SK-MEL-5 (cell line): ENCODE measurements around the gene KCTD18. TPM values are rescaled to one million over a fixed set of nuclear protein-coding genes. Genes with fewer than 3 reads are reported as not detected.

ENCODE experiments used
- DNase-seq: peaks from one replicate; pipeline ENCODE4 v3.0.0-alpha.2; 2016; ENCODE audit warnings: low read depth, low spot score
- in situ Hi-C: cut with HindIII; loops from 2 replicates; pipeline ENCODE4 v1.10.0; 2016; ENCODE audit warnings: low sequenced_read_pairs, high pct_unique_total_duplicates, low pct_unique_long_range_greater_than_20kb
- total RNA-seq: library from RNA; depleted of rRNA; stranded (reverse); fragments of >200 nt; shearing (Covaris generic); gene quantifications from 2 replicates; pipeline ENCODE4 v1.2.3, GENCODE V29; 2014

The KCTD18 gene
- total RNA-seq, 1 experiment from 2014 or later, result 16.2 TPM

- in situ Hi-C loops, result no loop called here
- no peak for DNase-seq
These were observed 15.8 kb downstream of the KCTD18 start for GRCh38 chr2:200494048-200494447.

- in situ Hi-C loops, result no loop called here
- DNase-seq, result no peak
These were observed 17.2 kb downstream of the KCTD18 start for GRCh38 chr2:200492656-200493055.

- in situ Hi-C loops, result no loop called here
- DNase-seq, result no peak
These were observed 19.9 kb downstream of the KCTD18 start for GRCh38 chr2:200490001-200490400.

GRCh38 chr2:200488169-200488568, 21.7 kb downstream of the KCTD18 start:
- DNase-seq, result no peak
- in situ Hi-C loops, result no loop called here

DNA sequence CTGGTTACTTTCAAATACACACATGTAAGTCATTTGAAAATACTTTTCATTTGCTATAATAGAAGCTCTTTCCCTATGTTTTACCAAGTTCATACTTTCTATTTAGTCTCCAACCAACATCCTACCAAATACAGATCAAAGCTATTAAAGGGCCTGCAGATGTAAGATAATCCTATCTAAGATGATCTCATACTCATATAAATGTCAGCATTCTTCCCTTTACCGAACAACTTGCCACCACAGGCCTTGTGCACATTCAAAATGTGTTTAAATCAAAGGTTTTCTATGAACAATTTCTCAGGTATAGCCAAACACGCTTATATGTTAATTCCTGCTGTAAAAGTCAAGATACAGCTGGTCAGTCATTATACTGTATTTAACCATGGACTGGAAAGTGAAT, 23.3 kb downstream of the KCTD18 start:
- no peak for DNase-seq
- in situ Hi-C loops, result no loop called here

- no peak for DNase-seq
- in situ Hi-C loops, result no loop called here
These were observed 24.9 kb downstream of the KCTD18 start for GRCh38 chr2:200484934-200485333.

GRCh38 chr2:200483729-200484198, 26.1 kb downstream of the KCTD18 start:
- in situ Hi-C loops, result no loop called here
- peak; percentile 64 for DNase-seq

DNA sequence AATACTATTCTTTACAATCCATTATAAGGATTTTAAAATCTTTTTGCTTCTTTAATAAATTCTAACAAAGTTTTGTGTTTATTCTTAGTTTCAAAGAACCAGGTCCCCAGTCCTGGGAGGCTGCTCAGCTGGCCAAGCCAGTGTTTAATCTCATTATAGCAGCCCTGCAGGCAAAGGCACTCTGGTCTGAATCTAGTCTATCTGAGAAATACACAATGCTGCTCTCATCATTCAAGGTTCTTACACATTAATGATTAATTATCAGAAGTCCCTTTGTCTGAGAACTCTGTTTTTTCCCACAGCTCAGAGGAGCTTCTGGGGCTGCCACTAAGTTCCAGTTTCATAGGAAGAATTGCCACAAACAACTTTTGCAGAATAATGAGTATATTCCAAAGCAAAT, 27.7 kb downstream of the KCTD18 start:
- no peak for DNase-seq
- in situ Hi-C loops, result no loop called here

DNA sequence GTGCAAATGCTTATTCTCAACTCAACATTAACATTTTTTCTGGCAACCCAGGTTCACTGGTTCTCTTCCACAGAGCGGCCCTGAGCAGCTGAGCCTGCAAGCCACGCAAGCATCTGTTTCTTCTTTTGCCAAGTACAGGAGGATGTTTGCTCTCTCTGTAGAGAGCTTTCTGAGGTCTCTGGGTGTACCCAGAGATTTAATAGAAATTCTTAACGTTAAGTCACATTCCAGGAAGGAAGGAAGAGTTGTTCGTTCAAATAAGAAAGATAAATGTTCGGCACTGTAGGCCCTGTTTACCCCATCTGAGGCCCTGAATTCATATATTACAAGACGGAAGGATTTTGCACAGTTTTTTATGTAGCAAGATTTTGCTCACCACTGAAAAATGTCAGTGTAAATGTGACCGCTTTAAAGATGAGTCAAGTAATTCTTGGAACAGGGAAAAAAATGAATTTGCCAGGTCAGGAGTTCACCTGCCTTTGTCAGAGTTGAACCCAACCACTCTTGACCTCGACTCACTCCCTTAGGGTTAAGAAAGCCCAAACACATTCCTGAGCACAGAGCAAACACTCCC, 30.1 kb downstream of the KCTD18 start:
- in situ Hi-C loops, result no loop called here
- no peak for DNase-seq

- in situ Hi-C loops, result no loop called here
- no peak for DNase-seq
These were observed 32.2 kb downstream of the KCTD18 start for GRCh38 chr2:200477667-200478131.

- in situ Hi-C loops, result no loop called here
- DNase-seq, result no peak
These were observed 33.0 kb downstream of the KCTD18 start for GRCh38 chr2:200476836-200477235.

DNA sequence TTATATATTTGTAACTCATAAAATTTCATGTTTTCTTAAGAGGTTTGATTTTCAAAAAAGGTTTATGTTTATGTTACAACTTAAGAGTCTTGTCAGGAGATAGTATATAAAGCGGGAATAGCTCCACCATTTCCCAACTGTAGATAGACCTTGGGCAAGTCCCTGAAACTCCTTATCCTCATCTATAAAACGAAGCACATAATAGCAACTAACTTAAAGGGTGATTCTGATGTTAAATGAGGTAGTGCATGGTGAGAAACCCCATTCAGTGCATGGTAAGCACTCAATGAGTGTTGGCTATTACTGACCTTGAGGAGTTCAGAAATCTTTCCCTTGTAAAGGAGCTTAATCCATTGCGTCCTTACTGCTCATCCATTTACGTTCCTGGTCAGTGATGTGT, 34.1 kb downstream of the KCTD18 start:
- DNase-seq, result no peak
- in situ Hi-C loops, result no loop called here

GRCh38 chr2:200472853-200473464, 36.9 kb downstream of the KCTD18 start:
- in situ Hi-C loops, result no loop called here
- no peak for DNase-seq

GRCh38 chr2:200471928-200472645, 37.8 kb downstream of the KCTD18 start:
- DNase-seq, result no peak
- in situ Hi-C loops, result no loop called here

- peak; percentile 59 for DNase-seq
- in situ Hi-C loops, result no loop called here
These were observed 38.5 kb downstream of the KCTD18 start for GRCh38 chr2:200471324-200471848.

DNA sequence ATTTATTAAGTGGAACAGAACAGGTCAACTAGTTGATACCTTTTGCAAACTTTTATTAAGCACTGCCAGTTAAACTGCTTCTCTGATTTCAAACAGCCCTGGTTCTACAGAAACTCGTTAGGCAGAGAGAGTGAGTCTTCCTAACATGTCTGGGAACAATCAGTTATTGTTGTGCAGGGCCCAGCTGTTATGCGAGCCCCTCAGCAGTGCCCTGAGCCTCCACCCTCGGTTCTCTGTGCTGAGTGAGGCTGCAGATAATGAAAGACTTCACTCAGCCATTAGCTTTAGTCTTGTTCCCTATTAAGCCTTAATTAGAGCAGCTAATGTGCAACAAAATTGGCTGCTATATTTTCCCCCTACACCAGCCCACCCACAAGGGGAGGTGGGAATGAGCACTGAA, 39.6 kb downstream of the KCTD18 start:
- in situ Hi-C loops, result no loop called here
- peak; percentile 16 for DNase-seq

GRCh38 chr2:200469708-200470211, 40.1 kb downstream of the KCTD18 start:
- in situ Hi-C loops, result no loop called here
- no peak for DNase-seq
